ENCODE results near the gene UCK1.

The UCK1 gene

DNA sequence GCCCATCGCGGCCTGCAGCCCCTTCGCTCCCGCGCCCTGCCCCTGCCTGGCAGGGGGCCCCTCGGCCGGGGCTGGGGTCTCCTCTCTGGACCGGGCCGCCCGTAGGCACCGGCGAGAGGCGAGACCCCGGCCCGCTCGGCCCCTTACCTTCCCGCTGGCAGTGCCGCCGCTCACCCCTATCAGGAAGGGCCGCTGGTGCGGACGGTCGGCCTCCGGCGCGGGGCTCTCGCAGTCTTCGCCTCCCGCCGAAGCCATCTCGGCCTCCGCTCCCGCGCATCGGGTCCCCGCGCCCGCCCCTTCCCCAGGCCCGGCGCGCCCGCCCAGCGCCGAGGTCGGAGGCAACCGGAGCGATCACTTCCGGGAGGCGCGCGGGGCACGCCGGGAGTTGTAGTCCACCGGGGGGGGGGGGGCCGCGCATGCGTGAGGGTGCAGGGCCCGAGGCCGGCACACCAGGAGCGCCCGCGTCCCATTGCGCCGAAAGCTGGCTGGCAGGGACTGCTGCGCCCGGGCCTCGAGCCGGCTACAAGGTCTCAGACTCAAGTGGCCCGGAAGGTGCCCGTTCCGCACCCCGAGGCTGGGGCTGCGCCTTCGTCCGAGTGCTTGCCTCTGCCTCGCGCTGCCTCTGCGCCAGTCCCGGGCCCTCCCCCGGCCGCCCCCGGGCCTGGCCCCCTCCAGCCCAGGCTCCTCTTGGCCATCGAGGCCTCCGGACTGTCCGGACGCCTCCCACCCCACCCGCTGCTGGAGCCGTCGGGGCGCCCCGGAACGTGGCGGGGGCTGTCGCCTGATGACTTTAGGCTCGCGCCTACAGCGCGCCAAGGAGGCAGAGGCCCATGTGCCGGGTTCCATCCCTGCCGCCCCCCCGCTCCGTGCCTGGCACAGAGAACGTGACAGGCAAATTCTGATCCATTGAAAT, at the start of gene UCK1:
UCK1 (minus strand) TSS at position 344 of the 913 bp plus-strand sequence; CDS start at position 255, 89 bp downstream.
- DNase-seq: peak; percentile 5 to 88 (median 64)

GRCh38 chr9:131580358-131580757, 49.3 kb upstream of the UCK1 start:
- no peak for DNase-seq

DNA sequence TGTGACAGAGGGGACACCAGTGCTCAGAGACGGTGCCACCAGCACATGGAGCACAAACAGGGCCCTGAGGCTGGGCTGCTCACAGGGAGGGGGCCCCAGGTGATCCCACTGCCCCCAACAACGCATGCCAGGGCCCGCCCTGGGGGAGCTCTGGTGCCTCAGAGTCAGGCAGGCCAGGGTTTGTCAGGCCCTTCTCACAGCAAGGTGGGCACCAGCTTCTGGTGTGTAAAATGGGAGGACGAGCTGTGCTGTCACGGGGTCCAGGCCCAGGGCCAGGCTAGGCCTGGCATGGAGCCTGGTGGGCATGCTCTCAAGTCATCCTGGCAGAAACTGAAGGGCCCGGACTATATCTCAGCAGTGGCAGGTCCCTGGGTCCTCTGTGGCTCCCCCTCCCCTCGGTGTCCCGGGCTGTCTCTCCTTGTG, 48.7 kb upstream of the UCK1 start:
- DNase-seq: peak in 24 of 51 donors; percentile 14 to 62 (median 31)

DNA sequence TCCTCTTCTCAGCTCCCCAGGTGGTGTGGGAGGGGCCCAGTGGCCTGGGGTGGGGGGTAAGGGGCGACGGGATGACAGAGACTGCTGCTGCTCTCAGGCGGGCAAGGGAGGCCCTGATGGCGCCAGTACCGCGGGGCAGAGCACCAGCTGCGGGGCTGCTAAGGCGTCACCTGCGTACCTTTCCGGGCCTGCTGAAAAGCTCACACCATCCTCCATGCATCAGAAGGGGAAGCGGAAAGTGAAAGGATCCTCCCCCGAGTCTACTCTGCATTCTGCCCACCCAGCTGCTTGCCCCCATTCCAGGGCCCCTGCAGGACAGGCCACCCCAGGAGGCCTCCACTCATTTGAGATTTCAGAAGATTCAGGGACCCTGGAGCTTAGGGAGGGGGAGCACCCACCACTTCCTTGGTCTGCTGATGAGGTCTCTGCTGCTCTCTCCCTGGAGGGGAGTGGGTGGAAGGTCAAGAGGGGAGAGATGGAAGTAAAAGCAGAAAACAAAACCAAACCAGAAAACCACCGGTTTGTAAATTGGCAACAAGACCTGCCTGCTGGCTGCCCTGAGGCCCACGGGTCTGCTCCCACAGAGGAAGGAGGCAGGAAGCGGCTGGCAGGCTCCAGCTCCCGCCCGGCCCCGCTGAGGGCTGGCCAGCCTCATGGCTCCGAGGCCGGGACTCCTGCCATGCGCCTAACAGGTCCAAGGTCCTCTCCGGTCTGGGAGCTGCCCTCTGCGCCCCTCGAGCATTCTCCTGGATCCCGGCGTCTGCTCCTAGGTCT, 47.9 kb upstream of the UCK1 start:
- DNase-seq: peak in 25 of 51 donors; percentile 10 to 56 (median 32)

- DNase-seq: no peak
Observed at GRCh38 chr9:131578021-131578420, 47.0 kb upstream of the UCK1 start.

GRCh38 chr9:131577005-131578000, 46.2 kb upstream of the UCK1 start:
- no peak for DNase-seq

DNA sequence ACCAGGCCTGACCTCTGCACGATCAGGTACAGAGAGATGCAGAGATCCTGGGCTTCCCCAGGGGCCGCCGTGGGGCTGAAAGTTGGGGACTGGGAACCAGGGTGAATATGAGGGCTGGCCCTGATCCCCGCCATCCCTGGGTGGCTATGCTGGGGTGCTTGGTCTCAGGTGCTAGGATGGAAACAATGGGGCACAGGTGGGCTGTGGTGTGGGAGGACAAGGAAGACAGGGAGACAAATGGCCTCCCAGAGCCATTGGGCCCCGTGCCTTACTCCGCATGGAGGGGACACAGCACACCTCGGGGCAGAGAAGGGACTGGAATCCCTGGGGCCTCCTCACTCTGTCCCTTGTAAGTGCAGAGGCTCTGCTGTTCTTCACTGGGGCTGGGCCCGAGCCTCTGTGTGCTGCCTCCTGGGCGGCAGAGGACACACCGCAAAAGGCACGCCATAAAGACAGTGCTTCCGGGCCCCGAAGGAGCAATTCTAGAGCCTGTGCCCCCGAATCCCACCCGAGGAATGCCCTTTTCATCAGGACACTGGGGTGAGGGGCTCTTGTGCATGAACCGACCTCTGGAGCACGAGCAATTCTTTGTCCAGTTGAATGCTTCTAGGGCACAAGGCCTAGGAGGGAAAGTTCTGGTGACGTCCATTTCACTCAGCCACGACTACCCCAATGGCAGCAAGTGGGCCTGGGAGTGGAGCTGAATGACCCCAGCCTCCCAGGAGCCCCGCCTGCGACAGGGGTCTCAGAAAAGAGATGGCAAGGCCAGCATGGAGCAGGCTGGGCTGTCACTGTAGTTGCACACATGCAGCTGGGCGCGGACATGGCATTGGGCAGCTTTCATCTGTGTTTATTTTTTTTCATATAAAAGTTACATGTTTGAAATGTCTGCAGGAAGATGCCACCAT, 45.1 kb upstream of the UCK1 start:
- DNase-seq: no peak

DNA sequence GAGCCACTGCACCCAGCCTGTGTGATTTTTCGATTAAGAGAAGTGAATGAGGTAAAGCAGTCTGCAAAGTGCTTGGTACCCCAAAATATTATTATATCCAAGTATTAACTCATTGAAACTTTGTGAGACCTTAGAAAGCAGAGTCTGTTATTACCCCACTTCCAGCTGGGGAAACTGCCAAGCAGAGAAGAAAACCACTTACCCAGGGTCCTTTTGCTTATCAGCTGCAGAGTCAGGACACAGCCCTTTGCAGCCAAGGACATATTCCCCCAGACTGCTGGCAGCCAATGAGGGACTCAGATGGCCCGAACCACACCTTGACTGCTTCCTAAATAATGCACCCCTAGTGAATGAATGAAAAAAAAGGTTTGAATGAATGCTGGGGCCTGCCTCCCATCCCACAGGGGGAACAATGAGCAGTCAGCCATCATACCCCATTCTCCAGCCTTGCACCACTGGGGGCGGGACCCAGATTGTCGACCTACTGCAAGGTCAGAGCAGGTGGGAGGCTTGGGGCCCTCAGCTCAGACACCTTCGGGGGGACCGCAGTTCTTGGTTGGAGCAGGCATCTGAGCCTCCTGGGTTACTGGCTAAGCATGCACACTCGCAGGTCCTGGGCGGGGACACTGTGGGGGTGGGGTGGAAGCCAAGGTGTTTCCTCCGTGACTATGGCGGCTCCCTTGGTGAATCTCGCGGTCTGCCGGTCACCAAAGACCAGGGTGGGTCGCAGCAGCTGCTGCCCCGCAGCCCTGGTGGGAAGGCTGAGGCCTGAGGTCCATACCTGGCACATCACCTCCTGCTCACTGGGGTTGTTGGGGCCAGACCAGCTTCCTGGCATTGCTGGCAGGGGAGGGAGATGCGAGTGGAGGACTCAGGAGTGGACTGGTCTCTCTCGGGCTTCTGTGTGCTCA, 43.9 kb upstream of the UCK1 start:
- no peak for DNase-seq

GRCh38 chr9:131567910-131568309, 36.8 kb upstream of the UCK1 start:
- DNase-seq: no peak

DNA sequence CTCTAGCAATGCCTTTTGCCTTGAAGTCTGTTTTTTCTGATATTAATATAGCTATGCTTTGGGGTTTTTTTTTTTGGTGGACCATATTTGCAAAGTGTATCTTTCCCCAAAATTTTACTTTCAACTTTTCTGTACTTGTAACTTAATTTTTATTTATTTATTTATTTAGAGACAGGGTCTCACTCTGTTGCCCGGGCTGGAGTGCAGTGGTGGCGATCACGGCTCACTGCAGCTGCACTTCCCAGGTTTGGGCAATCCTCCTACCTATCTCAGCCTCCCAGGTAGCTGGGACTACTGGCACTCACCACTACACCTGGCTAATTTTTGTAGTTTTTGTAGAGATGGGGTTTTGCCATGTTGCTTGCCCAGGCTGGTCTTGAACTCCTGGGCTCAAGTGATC, 35.1 kb upstream of the UCK1 start:
- no peak for DNase-seq

DNA sequence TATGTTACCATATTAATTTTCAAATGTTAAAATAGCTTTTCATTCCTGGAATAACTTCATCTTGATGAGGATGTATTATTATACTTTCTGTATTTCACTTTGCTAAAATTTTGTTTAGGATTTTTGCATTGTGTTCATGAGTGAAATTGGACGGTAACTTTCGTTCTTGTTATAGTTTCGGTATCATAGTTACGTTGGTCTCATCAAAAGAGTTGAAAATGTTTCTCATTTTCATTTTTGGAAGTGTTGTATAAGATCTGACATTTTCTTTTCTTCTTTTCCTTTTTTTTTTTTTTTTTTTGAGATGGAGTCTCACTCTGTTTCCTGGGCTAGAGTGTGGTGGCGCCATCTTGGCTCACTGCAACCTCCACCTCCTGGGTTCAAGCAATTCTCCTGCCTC, 34.3 kb upstream of the UCK1 start:
- DNase-seq: no peak

DNA sequence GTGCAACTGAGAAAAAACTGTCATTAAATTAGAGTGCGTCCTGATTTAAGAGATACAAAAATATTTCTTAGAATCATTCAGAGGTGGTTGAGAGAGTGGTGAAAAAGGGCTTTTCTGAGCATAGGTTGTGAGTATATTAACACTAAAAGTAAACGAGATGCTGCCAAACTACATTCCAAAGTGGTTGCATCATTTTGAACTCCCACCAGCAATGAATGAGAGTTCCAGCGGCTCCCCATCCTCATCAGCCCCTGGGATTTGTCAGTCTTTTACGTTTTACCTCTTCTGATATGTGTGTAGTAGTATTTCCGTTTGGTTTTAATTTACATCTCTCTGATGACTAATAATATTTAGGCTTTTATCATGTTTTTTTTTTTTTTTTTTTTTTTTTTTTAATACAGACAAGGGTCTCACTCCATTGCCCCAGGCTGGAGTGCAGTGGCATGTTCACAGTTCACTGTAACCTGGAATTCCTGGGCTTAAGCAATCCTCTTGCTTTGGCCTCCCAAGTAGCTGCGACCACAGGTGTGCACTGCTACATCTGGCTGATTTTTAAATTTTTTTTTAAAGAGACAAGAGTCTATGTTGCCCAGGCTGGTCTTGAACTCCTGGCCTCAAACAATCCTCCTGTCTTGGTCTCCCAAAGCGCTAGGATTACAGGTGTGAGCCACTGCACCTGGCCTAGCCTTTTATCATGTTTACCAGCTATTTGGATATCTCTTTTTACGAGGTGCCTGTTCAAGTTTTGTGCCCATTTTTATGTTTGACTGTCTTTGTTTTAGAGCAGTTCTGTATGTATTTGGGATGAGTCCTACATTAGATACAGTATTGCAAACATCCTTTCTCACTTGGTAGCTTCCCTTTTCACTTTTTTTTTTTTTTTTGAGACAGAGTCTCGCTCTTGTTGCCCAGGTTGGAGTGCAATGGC, 31.2 kb upstream of the UCK1 start:
- DNase-seq: no peak

- no peak for DNase-seq
Observed at GRCh38 chr9:131559421-131560000, 28.4 kb upstream of the UCK1 start.

GRCh38 chr9:131557855-131558548, 26.9 kb upstream of the UCK1 start:
- no peak for DNase-seq

DNA sequence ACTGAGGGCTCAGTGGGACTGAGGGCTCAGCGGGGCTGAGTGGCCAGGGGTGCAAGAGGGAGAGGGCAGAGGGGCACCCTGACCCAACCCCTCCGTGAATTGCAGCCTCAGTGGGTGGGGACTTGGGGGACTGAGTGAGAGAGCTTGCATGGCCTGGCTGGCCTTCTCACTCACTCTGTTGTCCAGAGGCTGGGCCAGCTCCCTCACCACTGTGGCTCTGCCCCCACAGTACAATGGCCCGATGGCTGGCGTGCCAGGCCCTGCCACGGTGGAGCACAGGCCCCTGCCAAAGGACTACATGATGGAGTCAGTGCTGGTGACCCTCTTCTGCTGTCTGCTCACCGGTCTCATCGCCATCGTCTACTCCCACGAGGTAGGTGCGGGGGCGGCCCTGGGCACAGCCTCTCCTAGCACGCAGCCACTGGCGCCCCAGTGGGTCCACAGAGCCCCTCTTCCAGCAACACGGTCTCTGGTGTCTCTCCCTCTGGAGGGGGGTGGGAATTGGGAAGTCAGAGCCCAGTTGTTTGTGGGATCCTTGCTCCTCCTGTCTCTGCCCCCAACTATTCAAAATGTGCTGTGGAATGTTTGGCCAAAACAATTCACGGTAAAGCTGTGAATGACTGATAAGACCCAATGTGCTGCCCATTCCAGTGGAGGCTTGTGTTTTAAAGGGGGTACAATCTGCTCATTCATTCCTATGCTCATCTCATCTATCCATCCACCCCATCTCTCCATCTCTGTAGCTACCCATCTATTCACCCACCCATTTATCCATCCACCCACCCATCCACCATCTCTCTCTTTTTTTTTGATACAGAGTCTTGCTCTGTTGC, 25.0 kb upstream of the UCK1 start:
- DNase-seq: no peak

GRCh38 chr9:131554843-131555351, 23.8 kb upstream of the UCK1 start:
- no peak for DNase-seq
